ENCODE measurements around the gene RASGRP3.

RASGRP3 gene

DNA sequence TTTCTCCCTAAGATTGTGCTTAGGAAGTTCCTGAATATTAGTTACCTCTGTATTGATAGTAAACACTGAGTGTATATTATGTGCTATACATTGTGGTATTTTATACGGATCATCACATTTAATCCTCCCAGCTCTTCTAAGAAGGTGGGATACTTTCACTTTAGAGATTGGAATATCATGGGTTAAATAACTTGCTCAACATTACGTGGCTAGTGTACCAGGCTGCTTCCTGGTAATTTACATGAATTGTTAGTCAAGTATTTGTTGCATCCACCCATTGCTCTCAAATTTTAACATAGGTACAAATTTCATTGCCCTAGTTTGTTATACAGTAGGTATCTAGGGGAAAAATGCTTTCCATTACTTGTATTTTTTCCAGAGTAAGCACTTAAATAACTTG lies 101.2 kb downstream of the RASGRP3 start:
- DNase-seq = no peak
- Mint-ChIP-seq H3K4me3 (no peak overlapping the region), H3K27ac (no peak overlapping the region), H3K9me3 (no peaks in the 10 kb centered on the region), H3K27me3 (no peaks in the 10 kb centered on the region), H3K36me3 (peaks cover 4% of the 10 kb centered on the region), H3K4me1 (peaks cover 16% of the 10 kb centered on the region)
- CTCF ChIA-PET = no interaction called here

DNA sequence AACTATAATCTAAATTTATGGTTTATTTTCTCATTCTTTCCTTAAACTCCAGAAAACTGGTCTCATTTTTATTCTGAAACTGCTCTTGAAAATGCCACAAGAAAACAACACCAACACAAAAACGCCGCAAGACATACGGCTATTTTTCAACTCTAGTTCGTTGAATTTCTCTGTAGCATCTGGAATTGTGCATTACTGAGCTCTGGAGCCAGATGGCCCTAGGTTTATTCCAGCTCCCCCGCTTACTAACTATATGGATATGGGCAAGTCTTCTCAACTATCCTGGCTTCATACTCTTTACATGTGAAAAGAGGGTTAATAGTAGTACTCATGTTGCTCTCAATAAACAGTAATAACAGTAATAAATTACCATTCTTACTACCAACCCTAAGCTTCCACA lies 102.8 kb downstream of the RASGRP3 start:
- Mint-ChIP-seq H3K27ac (no peak overlapping the region), H3K4me1 (peaks cover 17% of the 10 kb centered on the region), H3K27me3 (no peaks in the 10 kb centered on the region), H3K4me3 (no peak overlapping the region), H3K9me3 (no peaks in the 10 kb centered on the region), H3K36me3 (peaks cover 4% of the 10 kb centered on the region)
- CTCF ChIA-PET = interaction anchor here (1.7 kb wide), 1 partner anchor 103 kb away, joined by 6 read pairs; the partner anchor contains the start of gene RASGRP3
- DNase-seq = no peak

DNA sequence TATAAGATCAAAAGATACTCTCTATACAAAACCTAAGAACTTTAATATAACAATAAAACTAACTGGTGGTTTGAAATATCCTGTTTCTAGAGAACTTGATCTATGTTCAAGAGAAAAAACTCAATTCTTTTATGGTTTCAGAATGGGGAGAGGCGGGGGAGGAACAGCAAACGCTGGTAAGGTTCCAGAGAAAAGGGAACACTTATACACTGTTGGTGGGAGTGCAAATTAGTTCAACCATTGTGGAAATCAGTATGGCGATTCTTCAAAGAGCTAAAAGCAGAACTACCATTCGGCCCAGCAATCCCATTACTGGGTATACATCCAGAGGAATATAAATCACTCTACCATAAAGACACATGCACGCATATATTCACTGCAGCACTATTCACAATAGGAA lies 105.4 kb downstream of the RASGRP3 start:
- Mint-ChIP-seq H3K4me3 (no peak overlapping the region), H3K36me3 (peaks cover 19% of the 10 kb centered on the region), H3K9me3 (no peaks in the 10 kb centered on the region), H3K4me1 (peaks cover 17% of the 10 kb centered on the region), H3K27me3 (no peaks in the 10 kb centered on the region), H3K27ac (peak overlapping the region; percentile 2)
- CTCF ChIA-PET = interaction anchor here (1.0 to 3.1 kb wide), 8 partner anchors 9 to 808 kb away, joined by 3 to 38 read pairs (median 8); partner anchors contain the start of gene RASGRP3
- DNase-seq = no peak

DNA sequence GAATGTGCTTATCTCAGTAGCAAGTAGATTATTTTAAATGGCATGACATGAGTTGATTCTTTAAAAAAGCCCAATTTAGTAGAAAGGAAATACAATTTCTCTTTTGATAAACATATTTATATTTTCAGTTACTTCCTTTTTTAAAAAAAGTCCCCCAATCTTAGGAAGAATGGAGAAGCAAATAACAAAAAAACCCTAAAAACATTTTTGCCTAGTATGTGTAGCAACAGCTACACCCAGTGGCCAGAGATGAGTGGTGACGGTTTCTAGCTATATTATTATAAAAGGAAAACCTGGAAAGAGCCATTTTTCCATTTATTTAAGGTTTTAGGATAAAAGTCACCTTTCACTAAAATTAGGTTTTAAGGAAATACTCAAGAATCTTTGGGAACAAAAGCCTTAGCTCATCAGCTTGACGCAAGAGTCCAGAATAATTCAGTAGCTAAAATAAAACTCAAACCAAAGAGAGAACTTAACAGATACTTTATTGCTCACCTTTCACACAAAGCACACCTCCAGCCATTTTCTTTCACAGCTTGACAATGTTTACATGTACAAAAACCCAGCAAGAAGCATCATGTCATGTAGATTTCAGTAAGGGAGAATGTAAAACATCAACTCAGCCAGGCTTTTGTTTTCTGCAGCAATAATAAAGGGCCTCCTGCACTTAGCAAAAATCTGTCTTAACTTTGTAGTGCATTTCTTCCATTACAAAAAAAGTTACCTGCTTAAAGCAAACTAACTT lies 106.9 kb downstream of the RASGRP3 start:
- peak; percentile 28 for DNase-seq
- H3K36me3 Mint-ChIP-seq = peaks cover 24% of the 10 kb centered on the region
- CTCF ChIA-PET = interaction anchor here (0.7 to 3.1 kb wide), 26 partner anchors 9 to 980 kb away, joined by 3 to 38 read pairs (median 5); partner anchors contain the start of genes FAM98A and RASGRP3
- peaks cover 17% of the 10 kb centered on the region for H3K4me1 Mint-ChIP-seq
- H3K4me3 Mint-ChIP-seq = no peak overlapping the region
- no peaks in the 10 kb centered on the region for H3K9me3 Mint-ChIP-seq
- H3K27me3 Mint-ChIP-seq = no peaks in the 10 kb centered on the region
- H3K27ac Mint-ChIP-seq = no peak overlapping the region

DNA sequence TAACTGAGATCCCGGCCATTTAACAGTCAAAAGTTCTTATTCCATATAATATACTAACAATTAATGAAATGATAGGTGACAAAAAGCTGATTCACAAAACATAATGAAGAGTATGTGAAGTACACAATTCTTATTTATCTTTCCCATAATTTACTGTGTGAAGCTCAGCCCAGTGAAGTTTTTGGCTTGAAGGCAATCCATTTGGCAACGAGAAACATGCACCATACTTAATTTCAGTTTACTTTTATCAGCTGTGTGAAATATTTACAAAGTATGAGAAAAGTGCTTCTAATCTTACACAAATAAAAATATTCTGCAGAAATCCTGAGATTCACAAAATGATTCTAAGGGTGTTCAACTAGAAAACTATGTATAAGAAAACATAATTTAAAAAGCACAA lies 110.3 kb downstream of the RASGRP3 start:
- CTCF ChIA-PET = interaction anchor here (0.9 kb wide), 1 partner anchor 111 kb away, joined by 3 read pairs; no protein-coding TSS in a partner anchor
- H3K4me1 Mint-ChIP-seq = peaks cover 9% of the 10 kb centered on the region
- no peaks in the 10 kb centered on the region for H3K9me3 Mint-ChIP-seq
- no peak overlapping the region for H3K4me3 Mint-ChIP-seq
- H3K36me3 Mint-ChIP-seq = peaks cover 36% of the 10 kb centered on the region
- H3K27ac Mint-ChIP-seq = no peak overlapping the region
- DNase-seq = no peak
- H3K27me3 Mint-ChIP-seq = no peaks in the 10 kb centered on the region

DNA sequence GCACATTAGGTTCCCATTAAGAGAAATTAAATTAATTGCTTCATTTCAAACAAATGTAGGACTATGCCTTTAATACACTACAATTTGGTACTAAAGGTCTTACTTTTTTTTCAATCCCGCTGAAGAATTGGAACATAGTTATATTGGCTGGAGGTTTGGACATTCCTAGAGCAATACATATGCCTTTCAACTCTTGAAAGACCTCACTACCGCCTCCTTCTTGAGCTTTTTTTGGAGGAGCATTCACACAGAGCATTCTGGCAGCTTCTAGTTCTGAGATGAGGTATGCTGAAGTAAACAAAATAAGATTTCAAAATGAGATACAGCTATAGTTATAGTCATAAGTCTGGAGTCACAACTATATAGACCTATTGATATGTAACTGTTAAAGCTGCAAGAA lies 111.8 kb downstream of the RASGRP3 start:
- no peak overlapping the region for H3K4me3 Mint-ChIP-seq
- H3K27ac Mint-ChIP-seq = no peak overlapping the region
- no peaks in the 10 kb centered on the region for H3K27me3 Mint-ChIP-seq
- no peaks in the 10 kb centered on the region for H3K9me3 Mint-ChIP-seq
- CTCF ChIA-PET = no interaction called here
- H3K4me1 Mint-ChIP-seq = no peaks in the 10 kb centered on the region
- peaks cover 41% of the 10 kb centered on the region for H3K36me3 Mint-ChIP-seq
- DNase-seq = no peak

DNA sequence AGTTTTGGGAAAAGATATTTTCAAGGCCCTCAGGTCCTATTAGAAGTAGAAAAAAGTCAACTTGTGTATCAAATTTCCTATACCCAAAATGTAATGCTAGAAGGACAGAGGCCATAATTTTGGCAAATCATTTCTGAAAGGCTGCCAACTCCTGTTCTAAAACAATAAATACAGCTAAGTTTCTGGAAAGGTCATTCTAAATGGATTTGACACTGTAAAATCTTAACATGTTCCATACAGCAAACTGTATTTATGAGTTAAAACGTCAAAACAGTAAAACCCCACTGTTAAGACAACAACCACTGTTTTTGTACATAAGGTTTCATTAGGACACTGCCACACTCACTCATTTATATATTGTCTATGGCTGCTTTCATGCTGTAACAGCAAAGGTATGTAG lies 113.0 kb downstream of the RASGRP3 start:
- Mint-ChIP-seq H3K27me3 (no peaks in the 10 kb centered on the region), H3K36me3 (peaks cover 49% of the 10 kb centered on the region), H3K4me1 (peaks cover 2% of the 10 kb centered on the region), H3K4me3 (no peak overlapping the region), H3K9me3 (no peaks in the 10 kb centered on the region), H3K27ac (no peak overlapping the region)
- DNase-seq = no peak
- CTCF ChIA-PET = no interaction called here

DNA sequence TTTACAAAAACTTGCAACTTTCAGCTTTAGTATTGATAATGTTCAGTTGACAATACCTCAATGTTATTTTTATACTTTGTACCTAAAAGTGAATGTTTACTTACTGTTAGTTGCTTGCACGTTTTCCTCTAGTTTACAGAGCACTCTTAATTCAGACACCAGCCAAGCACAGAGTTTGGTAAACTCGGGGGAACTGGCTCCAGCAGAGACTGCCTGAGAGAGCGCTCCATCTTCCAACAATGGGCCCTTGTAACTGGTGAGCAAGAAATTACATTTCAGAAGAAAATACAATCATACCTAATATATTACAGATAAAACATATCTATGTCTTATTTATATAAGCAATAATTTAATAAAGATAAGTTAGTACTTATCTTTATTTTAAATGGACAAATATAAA lies 118.9 kb downstream of the RASGRP3 start:
- peaks cover 33% of the 10 kb centered on the region for H3K4me1 Mint-ChIP-seq
- H3K36me3 Mint-ChIP-seq = peaks cover 33% of the 10 kb centered on the region
- peaks cover 3% of the 10 kb centered on the region for H3K27me3 Mint-ChIP-seq
- no peak for DNase-seq
- H3K4me3 Mint-ChIP-seq = no peak overlapping the region
- no peak overlapping the region for H3K27ac Mint-ChIP-seq
- no peaks in the 10 kb centered on the region for H3K9me3 Mint-ChIP-seq
- CTCF ChIA-PET = no interaction called here

DNA sequence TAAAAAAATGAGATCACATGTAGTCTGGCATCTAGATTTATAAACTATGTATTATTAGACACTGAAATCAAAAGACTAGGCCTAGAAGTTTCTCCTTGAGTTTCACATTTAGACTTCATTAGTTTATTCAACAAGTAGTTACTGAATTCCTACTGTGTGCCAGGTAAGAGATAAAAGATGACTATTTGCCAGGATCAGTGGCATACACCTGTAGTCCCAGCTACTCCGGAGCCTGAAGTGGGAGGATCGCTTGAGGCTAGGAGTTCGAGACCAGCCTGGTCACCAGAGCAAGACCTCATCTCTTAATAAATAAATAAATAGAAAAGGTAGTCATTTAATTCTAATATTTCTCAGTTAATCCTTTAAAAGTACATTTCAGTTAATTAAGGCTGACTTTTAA lies 120.6 kb downstream of the RASGRP3 start:
- DNase-seq = no peak
- Mint-ChIP-seq H3K36me3 (peaks cover 24% of the 10 kb centered on the region), H3K27me3 (peaks cover 3% of the 10 kb centered on the region), H3K9me3 (no peaks in the 10 kb centered on the region), H3K27ac (no peak overlapping the region), H3K4me3 (no peak overlapping the region), H3K4me1 (peaks cover 33% of the 10 kb centered on the region)
- CTCF ChIA-PET = interaction anchor here (1.6 kb wide), 1 partner anchor 13 kb away, joined by 9 read pairs; no protein-coding TSS in a partner anchor

DNA sequence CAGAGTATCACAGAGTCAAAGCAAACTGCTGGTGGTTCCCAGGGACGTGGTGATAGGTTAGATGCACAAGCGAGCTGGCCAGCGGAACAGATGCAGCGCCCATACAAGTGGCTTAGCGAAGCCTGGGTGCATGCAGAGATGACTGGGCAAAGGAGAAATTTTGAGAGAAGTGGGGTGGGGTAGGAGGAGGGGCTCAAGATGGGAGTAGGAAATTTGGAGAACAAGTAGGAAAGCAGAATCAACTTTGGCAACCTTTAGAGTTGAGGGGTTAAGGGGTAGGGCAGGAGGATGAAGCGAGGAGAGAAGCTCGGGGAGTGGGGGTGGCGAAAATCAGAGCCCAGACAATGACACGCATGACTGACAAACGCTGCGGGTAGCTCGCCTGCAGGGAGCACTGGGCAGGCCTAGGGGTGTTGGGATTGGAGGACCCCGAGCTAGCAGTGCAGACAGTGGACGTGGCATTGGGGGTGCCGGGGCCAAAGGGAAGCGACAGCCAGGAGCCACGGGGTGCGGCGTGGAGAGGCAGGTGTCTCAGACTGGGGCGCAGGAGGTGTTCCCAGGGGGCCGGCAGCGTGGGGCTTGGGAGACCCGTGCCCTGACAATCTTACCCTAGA lies 122.2 kb downstream of the RASGRP3 start:
- peak overlapping the region; percentile 84 for H3K27ac Mint-ChIP-seq
- peaks cover 33% of the 10 kb centered on the region for H3K4me1 Mint-ChIP-seq
- H3K36me3 Mint-ChIP-seq = peaks cover 13% of the 10 kb centered on the region
- peak overlapping the region; percentile 92 for H3K4me3 Mint-ChIP-seq
- peak; percentile 60 for DNase-seq
- H3K27me3 Mint-ChIP-seq = peaks cover 3% of the 10 kb centered on the region
- CTCF ChIA-PET = interaction anchor here (0.8 to 1.9 kb wide), 4 partner anchors 16 to 123 kb away, joined by 3 to 11 read pairs (median 4); no protein-coding TSS in a partner anchor
- no peaks in the 10 kb centered on the region for H3K9me3 Mint-ChIP-seq

DNA sequence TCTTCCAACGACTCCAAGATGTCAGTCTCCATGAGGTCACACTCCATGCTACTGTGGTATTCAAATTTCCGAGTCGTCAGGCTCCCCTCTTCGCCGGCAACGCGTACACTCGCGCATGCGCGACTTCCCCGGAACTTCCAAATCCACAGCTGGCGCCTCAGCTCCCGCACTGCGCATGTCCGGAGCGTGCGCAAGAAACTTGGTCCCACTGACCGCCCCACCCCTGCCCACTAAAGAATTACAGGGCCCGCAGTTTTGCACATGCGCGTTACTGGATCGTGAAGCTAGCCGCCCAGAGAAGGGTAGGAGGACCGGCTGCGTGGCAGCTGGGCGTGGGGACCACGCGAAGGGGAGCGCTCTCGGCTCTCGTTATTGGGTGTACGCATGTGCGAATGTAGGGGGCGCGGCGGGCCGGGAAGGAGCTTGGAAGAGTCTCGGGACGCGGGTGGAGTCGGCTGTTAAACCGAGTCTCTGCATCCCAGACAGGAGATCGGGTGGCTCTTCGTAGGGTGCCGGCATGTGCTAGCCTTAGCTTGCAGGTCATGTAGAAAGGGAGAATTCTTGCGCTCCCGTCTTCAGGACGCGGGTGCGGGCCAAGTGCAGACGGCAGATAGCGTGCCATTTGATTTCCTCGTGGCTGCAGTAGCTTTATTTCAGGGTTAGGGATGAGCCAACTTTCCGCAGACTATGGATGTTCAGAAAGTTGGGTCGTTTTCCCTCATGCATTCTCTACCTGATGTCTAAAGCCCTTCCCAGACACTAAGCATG lies 122.9 kb downstream of the RASGRP3 start, which contains the start of gene FAM98A:
FAM98A (minus strand) TSS at position 125 of the 768 bp plus-strand sequence; CDS start at position 47, 78 bp downstream.
- DNase-seq = peak; percentile 99
- H3K9me3 Mint-ChIP-seq = no peaks in the 10 kb centered on the region
- H3K4me1 Mint-ChIP-seq = peaks cover 31% of the 10 kb centered on the region
- CTCF ChIA-PET = interaction anchor here (0.8 to 1.9 kb wide), 4 partner anchors 16 to 124 kb away, joined by 3 to 11 read pairs (median 4); no protein-coding TSS in a partner anchor
- peaks cover 10% of the 10 kb centered on the region for H3K36me3 Mint-ChIP-seq
- H3K27ac Mint-ChIP-seq = peak within 1 kb of the TSS; percentile 84
- peak within 1 kb of the TSS; percentile 92 for H3K4me3 Mint-ChIP-seq
- H3K27me3 Mint-ChIP-seq = peaks cover 3% of the 10 kb centered on the region

DNA sequence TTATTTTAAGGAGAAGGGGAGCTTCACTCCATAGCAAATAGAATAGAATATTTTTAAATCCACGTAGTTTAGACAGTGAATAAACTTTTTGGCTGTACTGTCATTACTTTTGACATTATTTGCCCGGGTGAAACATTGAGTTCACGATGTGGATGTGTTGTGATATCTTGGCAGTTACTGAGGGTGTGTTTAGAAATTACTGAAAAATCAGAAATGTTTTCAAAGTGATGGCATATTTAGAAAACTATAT lies 123.4 kb downstream of the RASGRP3 start:
- peaks cover 31% of the 10 kb centered on the region for H3K4me1 Mint-ChIP-seq

DNA sequence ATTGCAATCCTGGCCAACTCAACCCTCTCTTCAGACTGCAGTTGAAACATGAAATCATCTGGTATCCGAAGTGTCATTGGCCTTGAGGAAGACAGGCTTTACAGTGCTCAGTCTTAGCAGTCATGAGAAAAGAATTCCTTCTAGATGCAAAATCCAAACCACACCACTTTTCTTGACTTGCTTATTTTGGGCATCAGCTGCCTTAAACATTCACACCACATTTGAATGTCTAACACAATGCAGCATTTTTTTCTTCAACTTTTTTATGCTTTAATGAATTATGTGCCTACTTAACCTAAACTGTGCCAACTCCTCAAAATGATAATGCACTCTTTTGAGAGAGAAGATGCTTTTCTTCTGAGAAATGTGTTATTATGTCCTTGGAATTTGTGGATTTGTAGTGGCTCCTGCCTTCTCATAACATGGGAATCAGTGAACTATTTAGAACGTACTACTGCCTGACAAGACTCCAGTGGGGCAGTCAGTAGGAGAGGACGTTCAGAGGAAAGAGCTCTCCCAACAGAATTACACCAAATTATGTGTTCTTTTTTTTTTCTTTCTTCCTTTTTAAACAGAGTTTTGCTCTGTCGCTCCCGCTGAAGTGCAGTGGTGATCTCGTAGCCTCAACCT lies 125.9 kb downstream of the RASGRP3 start:
- CTCF ChIA-PET = no interaction called here
- H3K4me3 Mint-ChIP-seq = no peak overlapping the region
- peaks cover 3% of the 10 kb centered on the region for H3K27me3 Mint-ChIP-seq
- H3K4me1 Mint-ChIP-seq = peaks cover 19% of the 10 kb centered on the region
- no peak for DNase-seq
- H3K9me3 Mint-ChIP-seq = no peaks in the 10 kb centered on the region
- no peaks in the 10 kb centered on the region for H3K36me3 Mint-ChIP-seq
- H3K27ac Mint-ChIP-seq = no peak overlapping the region

More for the DNA sequence above, 123.4 kb downstream of the RASGRP3 start:
- DNase-seq = no peak
- H3K36me3 Mint-ChIP-seq = peaks cover 6% of the 10 kb centered on the region
- CTCF ChIA-PET = interaction anchor here (1.2 to 1.9 kb wide), 2 partner anchors 101 to 124 kb away, joined by 3 to 11 read pairs; no protein-coding TSS in a partner anchor
- H3K27ac Mint-ChIP-seq = peak overlapping the region; percentile 84
- H3K27me3 Mint-ChIP-seq = peaks cover 3% of the 10 kb centered on the region
- H3K9me3 Mint-ChIP-seq = no peaks in the 10 kb centered on the region
- H3K4me3 Mint-ChIP-seq = peak overlapping the region; percentile 92

DNA sequence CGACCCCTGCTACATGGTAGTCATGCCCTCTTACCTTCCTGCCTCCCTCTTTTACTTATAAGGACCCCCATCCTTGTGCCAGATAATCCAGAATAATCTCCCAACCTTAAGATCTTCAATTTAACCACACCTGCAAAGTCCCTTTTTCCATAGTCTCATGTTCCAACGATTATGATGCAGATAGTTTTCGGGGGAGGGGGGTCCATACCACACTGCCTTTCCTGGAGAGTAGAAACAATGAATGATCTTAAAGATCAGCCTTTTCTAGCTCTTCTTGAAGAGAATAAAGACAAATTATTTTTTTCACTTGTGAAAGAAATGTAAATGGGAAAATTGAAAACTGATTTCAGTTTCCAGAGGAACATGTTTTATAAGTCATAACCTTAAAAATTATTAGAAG lies 127.0 kb downstream of the RASGRP3 start:
- no peak overlapping the region for H3K27ac Mint-ChIP-seq
- H3K4me3 Mint-ChIP-seq = no peak overlapping the region

More for the DNA sequence above, 127.0 kb downstream of the RASGRP3 start:
- Mint-ChIP-seq H3K9me3 (no peaks in the 10 kb centered on the region), H3K27me3 (peaks cover 3% of the 10 kb centered on the region), H3K4me1 (peaks cover 9% of the 10 kb centered on the region), H3K36me3 (no peaks in the 10 kb centered on the region)
- CTCF ChIA-PET = no interaction called here
- DNase-seq = no peak
